Thymus (tissue), 11 donors: ENCODE results near the gene PEDS1. TPM values are rescaled to one million over a fixed set of nuclear protein-coding genes. Genes with fewer than 3 reads are reported as not detected.
A peak's percentile ranks its signal among the peaks of the same experiment; 100 is the strongest.

ENCODE experiments used
- DNase-seq, 9 donors: peaks; one replicate each; pipeline ENCODE4 v3.0.0-alpha.2; 2013; ENCODE audit warnings: low spot score in 9 of 9, low read depth in 6 of 9, missing footprints in 1 of 9
- H3K27ac ChIP-seq, 2 donors: one replicate each; pipeline ENCODE4 v1.5.1; 2013; ENCODE audit warnings: control low read depth in 1 of 2, low read depth in 1 of 2, low read length in 1 of 2, mild to moderate bottlenecking in 1 of 2, moderate library complexity in 1 of 2
- H3K27me3 ChIP-seq, 2 donors: one replicate each; pipeline ENCODE4 v1.5.1; 2013; ENCODE audit warnings: low read length in 1 of 2; ENCODE audit not compliant: control insufficient read depth in 2 of 2, insufficient read depth in 1 of 2
- H3K36me3 ChIP-seq, 2 donors: one replicate each; pipeline ENCODE4 v1.5.1; 2013; ENCODE audit warnings: low read length in 1 of 2, mild to moderate bottlenecking in 1 of 2, moderate library complexity in 1 of 2; ENCODE audit not compliant: control insufficient read depth in 2 of 2, insufficient read depth in 2 of 2
- H3K4me1 ChIP-seq, 2 donors: one replicate each; pipeline ENCODE4 v1.5.1; 2013; ENCODE audit warnings: low read length in 2 of 2; ENCODE audit not compliant: control insufficient read depth in 2 of 2, insufficient read depth in 2 of 2
- H3K4me3 ChIP-seq, 2 donors: one replicate each; pipeline ENCODE4 v1.5.1; 2013; ENCODE audit warnings: low read length in 2 of 2, control low read depth in 1 of 2, mild to moderate bottlenecking in 1 of 2
- H3K9me3 ChIP-seq, 2 donors: one replicate each; pipeline ENCODE4 v1.5.1; 2013; ENCODE audit warnings: low read length in 1 of 2, mild to moderate bottlenecking in 1 of 2; ENCODE audit not compliant: control insufficient read depth in 2 of 2, insufficient read depth in 1 of 2
- WGBS: extraction: QIAGEN DNeasy Blood & Tissue Kit; methylation state at CpG from one replicate; pipeline ENCODE4 v1.1.7; 2013; 5-methylcytosine and 5-hydroxymethylcytosine counted together
- polyA plus RNA-seq: library from polyadenylated mRNA; stranded (reverse); fragments of 200-250 nt; gene quantifications from one replicate; pipeline ENCODE4 v1.2.3, GENCODE V29; 2013
- total RNA-seq: library from RNA; stranded (reverse); fragments of 120-200 nt; gene quantifications from one replicate; pipeline ENCODE4 v1.2.4, GENCODE V29; 2013
- donor health status: healthy.

Gene PEDS1
- total and polyA plus RNA-seq, 2 donors, result 18.2 to 26.5 TPM

DNA sequence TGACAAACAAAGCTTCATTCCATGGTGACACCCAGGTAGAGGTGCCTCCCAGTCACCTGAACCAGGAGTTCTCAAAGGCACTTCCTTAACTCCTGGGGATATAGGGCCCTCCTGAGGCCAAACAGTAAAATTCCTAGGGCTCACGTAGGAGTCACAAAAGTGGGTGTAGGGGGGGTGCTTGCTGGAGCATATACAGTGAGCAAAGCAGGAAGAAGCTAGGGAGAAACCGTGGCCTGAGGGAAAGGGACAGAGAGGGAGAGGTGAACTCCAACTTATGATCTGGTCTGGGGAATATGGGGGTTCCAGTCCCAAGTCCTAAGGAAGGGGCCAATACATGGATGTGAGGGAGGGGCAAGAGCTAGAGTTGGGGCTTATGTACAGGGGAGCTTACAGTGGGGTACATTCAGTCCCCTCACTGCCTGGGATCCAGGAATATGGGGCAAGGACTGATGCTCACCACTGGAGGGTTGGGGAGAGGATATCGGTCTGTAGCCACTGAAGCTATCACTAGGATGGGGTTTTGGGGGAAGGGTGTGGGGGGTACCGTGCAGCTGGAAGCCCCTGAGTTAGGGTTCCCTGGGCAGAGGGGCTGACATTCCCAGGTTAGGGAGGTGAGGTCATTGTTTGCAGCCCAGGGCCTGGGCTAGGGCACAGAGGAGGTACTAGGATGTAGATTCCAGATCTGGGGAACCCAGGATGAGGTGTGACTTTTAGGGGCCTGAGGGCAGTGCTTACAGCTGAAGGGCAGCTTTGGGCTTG lies 950 bp downstream of the PEDS1 start:
- peaks cover 18% of the 10 kb centered on the region in 2 donors for H3K36me3 ChIP-seq
- peak overlapping the region; percentile 50 to 85 for H3K27ac ChIP-seq
- WGBS, result 59% methylated on average over 4 of the region's 4 CpGs
- peak in 1 of 9 donors; percentile 15 for DNase-seq
- H3K4me3 ChIP-seq, result peak overlapping the region; percentile 75 to 92
- peaks cover 16 to 29% of the 10 kb centered on the region in 2 donors for H3K4me1 ChIP-seq
- no peaks in the 10 kb centered on the region for H3K27me3 ChIP-seq
- H3K9me3 ChIP-seq, result no peaks in the 10 kb centered on the region

DNA sequence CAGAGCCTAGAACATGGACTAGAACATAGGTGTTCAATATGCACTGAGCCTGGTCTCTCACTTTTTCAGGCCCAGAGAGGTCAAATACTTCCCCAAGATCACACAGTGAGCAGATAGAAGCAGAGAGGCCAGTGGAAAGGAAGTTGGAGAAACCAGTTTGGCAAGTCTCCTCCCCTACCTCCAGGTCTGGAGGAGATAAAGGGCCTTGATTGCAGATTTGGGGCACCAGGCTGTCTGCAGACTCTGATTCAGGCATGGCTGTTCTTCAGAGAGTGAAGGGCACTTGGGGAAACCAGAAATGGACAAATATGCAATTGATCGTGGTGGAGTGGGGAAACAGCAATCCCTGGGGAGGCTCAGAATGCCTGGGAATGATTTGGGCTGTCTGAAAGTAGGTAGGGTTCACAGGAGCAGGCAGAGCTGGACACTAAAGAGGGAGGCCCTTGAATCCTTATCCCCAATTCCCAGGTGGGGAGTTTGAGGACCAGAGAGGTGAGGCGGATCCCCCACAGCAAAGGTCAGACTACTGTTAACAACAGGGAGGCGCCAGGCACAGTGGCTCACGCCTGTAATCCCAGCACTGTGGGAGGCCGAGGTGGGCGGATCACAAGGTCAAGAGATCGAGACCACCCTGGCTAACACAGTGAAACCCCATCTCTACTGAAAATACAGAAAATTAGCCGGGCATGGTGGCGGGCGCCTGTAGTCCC lies 2.3 kb downstream of the PEDS1 start:
- Histone ChIP-seq H3K27ac (peak overlapping the region in 1 of 2 donors; percentile 43), H3K4me1 (peaks cover 26 to 43% of the 10 kb centered on the region in 2 donors), H3K36me3 (peaks cover 18 to 21% of the 10 kb centered on the region in 2 donors), H3K9me3 (no peaks in the 10 kb centered on the region), H3K27me3 (no peaks in the 10 kb centered on the region), H3K4me3 (no peak overlapping the region)
- WGBS, result 86% methylated on average over 10 of the region's 10 CpGs
- no peak for DNase-seq

DNA sequence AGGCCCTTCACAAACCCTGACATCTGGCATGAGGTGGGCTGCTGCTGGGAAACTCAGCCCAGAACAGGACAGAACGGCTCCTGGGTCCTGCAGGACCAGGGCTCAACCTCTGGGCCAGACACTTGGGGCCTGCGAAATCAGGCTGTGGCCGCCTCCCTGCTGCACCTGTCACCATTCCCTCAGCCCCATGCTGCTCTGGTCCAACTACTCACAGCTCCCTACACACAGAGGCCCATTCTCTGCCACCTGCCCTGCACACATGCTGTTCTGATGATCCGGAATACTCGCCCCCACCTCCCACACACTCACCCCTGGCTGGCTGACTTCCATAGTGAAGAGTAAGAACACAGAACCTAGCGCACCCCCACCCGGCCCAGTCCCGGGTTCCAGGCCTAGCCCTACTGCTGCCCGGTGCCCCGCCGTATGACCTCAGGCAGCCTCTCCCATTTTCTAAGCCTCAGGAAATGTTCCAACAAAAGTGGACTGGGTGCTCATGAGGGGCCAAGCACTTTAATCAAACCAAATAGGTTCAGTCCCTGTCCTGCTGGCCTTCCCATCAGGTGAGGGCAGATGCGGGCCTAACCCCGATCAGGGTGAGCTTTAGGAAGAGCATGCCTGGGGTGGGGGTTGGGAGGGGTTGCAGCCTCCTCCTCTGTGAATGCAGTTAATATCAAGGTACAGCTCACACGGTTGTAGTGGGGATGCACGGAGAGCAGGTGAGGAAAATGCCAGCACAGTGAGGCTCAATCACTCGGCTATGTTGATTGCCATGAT lies 3.9 kb downstream of the PEDS1 start:
- no peak overlapping the region for H3K4me3 ChIP-seq
- no peak for DNase-seq
- H3K4me1 ChIP-seq, result peaks cover 32 to 50% of the 10 kb centered on the region in 2 donors
- H3K27me3 ChIP-seq, result no peaks in the 10 kb centered on the region
- no peak overlapping the region for H3K27ac ChIP-seq
- peaks cover 18 to 23% of the 10 kb centered on the region in 2 donors for H3K36me3 ChIP-seq
- no peaks in the 10 kb centered on the region for H3K9me3 ChIP-seq
- WGBS, result 95% methylated on average over 16 of the region's 16 CpGs

DNA sequence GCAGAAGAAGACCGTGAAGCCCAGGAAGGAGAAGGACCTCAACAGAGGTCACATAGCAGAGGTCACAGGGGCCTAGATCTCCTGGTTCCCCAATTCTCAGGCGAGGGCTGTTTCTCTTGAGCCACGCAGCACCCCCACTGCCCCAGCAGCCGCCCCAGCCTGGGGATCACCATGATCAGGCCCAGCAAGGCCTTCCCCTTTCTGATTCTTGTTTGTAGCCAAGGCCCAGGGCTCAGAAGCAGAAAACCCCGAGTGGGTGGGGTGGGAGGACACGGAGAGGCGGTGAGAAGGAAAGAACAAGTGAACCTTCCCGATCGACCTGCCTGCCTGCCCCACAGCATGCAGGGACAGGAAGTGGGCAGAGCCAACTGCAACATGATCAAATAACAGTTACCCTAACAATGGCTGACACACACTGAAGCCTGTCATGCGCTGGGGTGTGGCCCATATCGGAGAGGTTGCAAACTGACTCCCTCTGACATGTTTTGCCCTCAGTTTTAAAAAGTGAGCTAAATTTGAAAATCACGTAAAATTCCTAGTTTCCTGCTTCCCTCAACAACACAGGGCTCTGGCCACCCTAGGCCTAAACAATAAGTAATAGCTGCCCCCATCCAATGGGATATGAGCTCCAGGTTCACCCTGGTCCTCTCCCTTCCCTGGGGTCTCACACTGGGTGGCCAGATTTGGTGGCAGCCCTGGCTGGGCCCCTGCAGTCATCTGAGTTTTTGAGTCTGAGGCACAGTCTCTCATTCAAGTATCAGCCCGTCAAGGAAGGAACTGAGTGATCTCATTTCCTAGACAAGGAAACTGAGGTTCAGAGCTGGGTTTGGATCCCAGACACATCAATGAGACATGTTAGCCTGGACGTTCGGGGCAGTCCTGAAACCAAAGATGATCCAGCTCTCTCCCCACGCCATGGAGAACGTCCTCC lies 6.5 kb downstream of the PEDS1 start:
- DNase-seq, result peak; percentile 43 to 90 (median 68)
- WGBS, result 32% methylated on average over 17 of the region's 17 CpGs
- Histone ChIP-seq H3K27me3 (no peaks in the 10 kb centered on the region), H3K27ac (peak overlapping the region; percentile 79 to 94), H3K4me1 (peaks cover 17 to 35% of the 10 kb centered on the region in 2 donors), H3K36me3 (peaks cover 35 to 39% of the 10 kb centered on the region in 2 donors), H3K4me3 (peak overlapping the region; percentile 28 to 34), H3K9me3 (no peaks in the 10 kb centered on the region)

DNA sequence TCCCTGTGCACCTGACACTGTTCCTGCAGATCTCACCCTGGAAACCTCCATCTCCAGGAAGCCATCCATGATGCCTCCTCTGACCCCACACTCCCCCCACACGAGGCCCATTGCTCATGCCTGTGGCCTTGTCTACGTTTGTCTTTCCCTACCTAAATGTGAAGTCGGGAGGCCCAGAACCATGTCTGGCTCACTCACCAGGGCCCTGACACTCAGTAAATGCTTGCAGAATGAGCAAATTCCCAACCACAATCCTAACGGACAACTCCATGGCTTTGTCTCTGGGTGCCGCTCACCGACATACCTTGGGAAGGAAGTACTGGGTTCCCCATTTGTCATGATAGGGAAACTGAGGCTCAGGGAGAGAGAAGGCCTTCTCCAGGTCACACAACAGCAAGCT lies 7.3 kb downstream of the PEDS1 start:
- Histone ChIP-seq H3K4me1 (peaks cover 16 to 32% of the 10 kb centered on the region in 2 donors), H3K36me3 (peaks cover 42 to 47% of the 10 kb centered on the region in 2 donors), H3K9me3 (no peaks in the 10 kb centered on the region), H3K27me3 (no peaks in the 10 kb centered on the region), H3K27ac (peak overlapping the region; percentile 79 to 94), H3K4me3 (peak overlapping the region in 1 of 2 donors; percentile 34)
- DNase-seq, result no peak
- WGBS, result 93% methylated on average over 6 of the region's 6 CpGs

DNA sequence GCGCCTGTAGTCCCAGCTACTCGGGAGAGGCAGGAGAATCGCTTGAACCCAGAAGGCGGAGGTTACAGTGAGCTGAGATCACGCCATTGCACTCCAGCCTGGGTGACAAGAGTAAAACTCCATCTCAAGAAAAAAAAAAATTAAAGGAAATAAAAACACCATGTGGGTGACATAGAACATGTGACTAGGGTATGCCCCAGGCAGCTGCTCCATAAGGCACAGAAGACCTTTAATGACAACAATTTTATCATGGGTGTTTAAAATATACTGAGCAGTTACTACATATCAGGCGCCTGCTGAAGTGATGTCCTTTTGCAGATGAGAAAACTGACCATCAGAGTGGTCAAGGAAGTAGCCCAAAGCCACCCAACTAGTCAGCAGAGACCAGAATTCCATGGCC lies 8.0 kb downstream of the PEDS1 start:
- H3K9me3 ChIP-seq, result no peaks in the 10 kb centered on the region
- peaks cover 45 to 50% of the 10 kb centered on the region in 2 donors for H3K36me3 ChIP-seq
- no peak for DNase-seq
- H3K27ac ChIP-seq, result no peak overlapping the region
- peaks cover 16 to 28% of the 10 kb centered on the region in 2 donors for H3K4me1 ChIP-seq
- no peaks in the 10 kb centered on the region for H3K27me3 ChIP-seq
- no peak overlapping the region for H3K4me3 ChIP-seq
- 94% methylated on average over 6 of the region's 6 CpGs for WGBS

DNA sequence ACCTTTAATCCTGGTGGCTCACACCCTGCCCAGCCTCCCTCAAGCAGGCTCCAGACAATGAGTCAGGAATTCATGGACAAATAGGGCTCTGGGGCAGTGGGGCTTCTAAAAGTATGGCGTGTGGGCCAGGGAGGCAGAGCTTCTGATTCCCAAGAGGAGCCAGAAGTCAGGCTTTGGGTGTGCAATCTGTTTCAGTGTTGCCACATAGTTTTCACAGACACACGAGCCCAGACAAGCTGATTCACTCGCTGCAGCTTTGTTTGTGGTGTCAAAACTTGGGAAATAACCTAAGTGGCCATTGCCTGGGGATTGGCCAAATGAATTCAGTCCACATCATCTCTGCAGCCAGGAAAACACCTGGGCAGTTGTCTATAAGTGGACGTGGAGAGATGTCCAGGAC lies 9.2 kb downstream of the PEDS1 start:
- Histone ChIP-seq H3K4me1 (peaks cover 16 to 28% of the 10 kb centered on the region in 2 donors), H3K36me3 (peaks cover 45 to 51% of the 10 kb centered on the region in 2 donors), H3K4me3 (no peak overlapping the region), H3K27ac (peak overlapping the region in 1 of 2 donors; percentile 69), H3K9me3 (no peaks in the 10 kb centered on the region), H3K27me3 (no peaks in the 10 kb centered on the region)
- peak in 1 of 9 donors; percentile 20 for DNase-seq
- 92% methylated on average over 4 of the region's 4 CpGs for WGBS

DNA sequence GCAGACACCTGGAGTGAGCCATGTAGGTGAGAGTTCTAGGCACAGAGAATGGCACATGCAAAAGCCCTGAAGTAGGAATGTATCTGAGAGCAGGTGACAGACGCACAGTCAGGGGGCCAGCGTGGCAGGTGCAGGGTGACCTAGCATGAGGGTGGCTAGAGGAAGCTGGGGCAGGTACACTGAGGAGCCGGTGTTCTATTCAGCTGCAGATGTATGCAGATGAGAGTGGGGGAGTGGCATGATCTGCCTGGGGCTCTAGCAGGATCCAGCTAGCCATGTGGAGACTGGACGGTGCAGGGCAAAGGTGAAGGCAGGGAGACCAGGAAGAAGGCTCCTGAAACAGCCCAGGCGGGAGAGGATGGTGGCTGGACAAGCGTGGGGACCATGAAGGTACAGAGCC lies 10.7 kb downstream of the PEDS1 start:
- no peaks in the 10 kb centered on the region for H3K27me3 ChIP-seq
- no peak overlapping the region for H3K4me3 ChIP-seq
- peaks cover 16 to 28% of the 10 kb centered on the region in 2 donors for H3K4me1 ChIP-seq
- DNase-seq, result no peak
- H3K27ac ChIP-seq, result no peak overlapping the region
- H3K9me3 ChIP-seq, result no peaks in the 10 kb centered on the region
- peaks cover 34 to 42% of the 10 kb centered on the region in 2 donors for H3K36me3 ChIP-seq
- WGBS, result 97% methylated on average over 6 of the region's 6 CpGs
